ENCODE data around the gene SUCLG2.
A peak's percentile ranks its signal among the peaks of the same experiment; 100 is the strongest.

SUCLG2 gene

DNA sequence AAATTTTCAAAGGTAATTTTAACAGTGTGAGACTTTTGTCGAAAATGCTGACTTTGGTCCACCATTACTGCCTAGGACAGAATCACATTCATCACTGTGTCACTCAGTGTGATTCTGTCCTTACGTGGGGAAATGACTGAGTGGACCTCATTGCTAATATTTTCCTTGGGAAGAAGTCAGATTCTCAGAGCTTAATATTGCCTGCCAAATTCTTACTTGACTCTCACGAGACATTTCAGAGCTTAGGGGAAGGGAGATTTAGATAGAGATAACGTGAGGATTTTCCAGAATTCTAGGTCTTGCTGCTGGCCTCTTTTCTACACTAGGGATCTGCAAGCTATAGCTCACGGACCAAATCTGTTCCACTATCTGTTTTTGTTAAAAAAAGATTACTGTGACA lies 270.4 kb downstream of the SUCLG2 start:
- DNase-seq (ENCODE audit: low spot score) = no peak

DNA sequence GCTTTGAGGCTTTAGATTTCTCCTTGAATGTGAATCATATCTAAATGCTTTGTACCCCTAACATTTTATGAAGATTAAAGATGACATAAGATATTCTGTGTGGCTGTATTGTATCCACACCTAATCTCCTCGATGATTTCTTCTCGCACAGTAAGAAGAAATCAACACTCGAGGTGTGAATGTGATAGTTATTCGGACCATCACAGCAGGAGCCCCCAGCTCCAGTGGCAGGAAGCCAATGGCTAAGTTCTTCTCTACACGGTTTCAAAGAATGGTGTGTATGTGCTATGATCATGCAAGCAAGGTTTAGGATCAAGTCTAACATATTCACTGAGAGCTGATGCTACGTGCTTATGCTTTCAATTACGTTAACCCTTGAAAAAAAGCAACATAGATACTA lies 271.0 kb downstream of the SUCLG2 start:
- no peak for DNase-seq (ENCODE audit: low spot score)

DNA sequence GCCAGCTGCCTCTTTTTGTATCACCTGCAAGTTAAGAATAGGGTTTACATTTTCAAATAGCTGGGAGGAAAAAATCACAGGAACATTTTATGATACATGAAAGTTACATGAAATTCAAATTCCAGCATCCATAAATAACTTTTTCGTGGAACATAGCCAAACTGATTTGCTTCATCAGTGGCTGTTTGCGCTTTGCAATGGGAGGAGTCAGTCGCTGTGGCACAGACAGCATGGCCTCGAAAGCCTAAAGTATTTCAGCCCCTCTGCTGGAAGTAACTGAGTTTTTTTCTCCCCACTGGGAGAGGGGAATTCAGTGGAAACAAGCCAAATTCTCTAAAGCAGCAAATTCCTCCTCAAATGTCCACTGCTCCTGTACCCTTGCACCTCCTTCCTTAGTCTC lies 271.9 kb downstream of the SUCLG2 start:
- no peak for DNase-seq (ENCODE audit: low spot score)

DNA sequence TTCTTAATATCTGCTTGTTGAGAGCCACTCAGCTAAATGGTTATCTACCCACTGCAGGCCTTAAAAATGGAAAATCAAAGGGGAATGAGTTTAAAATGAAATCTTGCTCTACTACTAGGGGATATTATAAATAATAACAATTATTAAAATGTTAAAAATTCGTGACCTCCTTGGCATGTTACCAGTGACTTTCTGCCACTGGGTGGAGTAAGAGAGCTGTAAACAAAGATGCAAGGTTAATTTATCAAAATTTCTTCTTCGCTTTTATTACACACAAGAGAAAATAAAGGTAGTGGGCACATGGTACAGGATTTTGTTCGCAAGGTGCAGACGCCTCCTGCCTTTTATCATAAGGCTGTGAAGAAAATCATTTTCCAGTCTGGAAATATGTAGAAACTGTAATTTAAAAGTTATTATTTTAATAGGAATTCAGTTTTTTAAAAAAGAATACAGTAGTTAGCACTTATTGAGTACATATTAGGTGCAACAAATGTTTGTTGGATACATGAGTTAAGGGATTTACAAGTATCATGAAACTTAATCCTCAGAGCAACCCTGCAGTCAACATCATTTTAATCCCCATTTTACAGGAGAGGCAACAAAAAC lies 272.6 kb downstream of the SUCLG2 start:
- DNase-seq (ENCODE audit: low spot score) = no peak

DNA sequence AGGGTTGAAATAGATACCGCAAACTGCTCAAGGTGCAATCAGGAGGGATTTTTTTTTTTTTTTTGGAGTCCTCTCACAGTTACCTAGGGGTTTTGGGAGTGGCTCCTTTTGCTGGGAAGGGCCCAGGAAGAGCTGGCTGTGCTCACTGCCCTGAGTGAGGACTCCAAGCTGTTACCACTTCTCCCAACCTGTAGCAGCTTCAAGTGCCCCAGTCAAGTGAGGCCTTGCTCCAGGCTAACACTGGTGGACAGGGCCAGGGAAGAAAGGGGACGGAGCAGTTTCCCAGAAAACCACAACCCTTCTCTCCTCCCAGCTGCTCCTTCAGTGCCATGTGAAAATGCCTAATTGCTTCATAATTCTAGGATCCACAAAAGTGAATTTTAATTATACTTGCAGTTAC lies 274.3 kb downstream of the SUCLG2 start:
- DNase-seq (ENCODE audit: low spot score) = no peak

DNA sequence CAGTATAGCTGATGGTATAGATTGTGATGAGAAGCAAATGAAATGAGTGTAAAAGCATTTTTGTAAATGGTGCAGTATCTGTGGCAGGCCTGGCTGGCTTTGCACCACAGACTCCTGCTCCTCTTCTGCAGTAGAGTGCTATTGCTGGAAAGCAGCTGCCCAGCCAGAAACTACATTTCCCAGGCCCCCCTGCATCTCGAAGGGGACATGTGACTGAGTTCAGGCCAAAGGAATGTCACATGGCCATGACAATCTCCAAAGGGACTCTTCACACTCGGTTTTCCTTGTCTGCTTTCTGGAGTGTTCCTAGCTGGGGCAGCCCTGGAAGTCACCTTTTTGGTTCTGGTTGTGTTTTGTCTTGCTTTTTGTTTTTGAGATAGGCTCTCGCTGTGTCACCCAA lies 277.1 kb downstream of the SUCLG2 start:
- DNase-seq (ENCODE audit: low spot score) = no peak

DNA sequence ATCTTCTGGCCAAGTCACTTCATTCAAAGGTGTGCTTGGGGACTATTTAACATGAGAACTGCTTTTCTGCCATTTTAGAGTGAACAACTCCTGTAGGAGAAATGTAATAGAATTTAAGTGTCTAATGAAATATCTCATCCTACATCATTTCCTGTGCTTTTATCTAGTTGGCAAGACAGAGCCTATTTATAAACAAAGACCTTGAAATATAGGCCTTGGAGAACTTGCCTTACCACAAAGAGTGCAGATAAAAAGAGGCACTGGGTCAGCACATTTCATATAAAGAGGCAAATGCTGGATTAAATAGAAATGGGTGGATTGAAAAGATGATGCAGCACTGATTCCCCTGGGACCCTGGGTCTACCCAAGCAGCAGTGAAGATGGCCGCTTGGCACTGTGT lies 278.0 kb downstream of the SUCLG2 start:
- no peak for DNase-seq (ENCODE audit: low spot score)

DNA sequence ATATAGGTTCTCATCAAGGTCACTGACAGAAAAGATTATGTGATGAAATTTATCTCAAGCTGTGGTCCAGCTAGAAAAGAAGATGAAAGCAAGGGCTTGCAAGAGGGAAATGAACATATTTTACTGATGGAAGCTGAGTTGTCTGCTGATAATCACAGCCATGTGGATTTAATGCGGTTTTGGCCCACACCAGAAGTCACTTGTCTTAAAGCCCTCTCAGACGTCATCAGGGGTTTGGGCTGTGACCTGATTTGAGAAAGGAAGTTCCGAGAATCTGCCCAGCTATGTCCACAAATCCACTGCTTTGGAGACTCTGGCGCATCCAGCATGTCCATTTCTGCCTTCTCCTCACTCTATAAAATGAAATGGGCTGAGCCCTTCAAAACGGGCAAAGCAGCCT lies 278.4 kb downstream of the SUCLG2 start:
- DNase-seq (ENCODE audit: low spot score) = no peak

DNA sequence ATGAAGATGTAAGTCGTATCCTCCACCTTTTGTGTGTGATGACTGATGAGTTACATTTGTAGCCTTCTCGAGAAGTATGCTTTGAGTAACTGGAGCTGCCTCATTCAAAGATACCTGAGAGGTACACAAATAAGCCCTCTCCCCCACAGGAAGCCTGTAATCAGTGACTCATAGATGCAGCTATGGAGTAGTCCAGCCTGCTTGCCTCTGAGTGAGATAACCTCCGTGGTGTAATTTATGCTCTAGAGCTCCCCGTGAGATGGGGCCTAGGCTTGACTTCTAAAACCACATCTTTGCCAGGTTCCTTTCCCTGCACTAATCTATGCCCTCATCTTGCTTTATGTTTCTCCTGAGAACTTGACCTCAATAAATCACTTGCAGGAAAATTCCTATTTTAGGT lies 291.7 kb downstream of the SUCLG2 start:
- no peak for DNase-seq (ENCODE audit: low spot score)

DNA sequence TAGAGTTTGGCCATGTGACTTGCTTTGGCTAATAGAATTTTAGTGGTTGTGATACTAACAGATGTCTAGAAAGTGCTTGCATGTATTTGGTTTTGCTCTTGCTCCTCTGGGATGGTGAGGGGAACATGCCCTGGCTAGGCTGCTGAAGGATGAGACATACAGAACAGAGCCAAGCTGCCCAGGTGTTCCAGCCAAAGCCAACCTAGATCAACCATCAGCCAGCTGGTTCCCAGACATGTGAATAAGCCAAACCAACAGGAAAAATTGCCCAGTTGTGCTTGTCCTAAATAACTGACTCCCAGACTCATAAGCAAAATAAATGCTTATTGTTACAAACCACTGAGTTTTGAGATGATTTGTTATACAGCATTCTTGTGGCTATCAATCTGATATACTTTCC lies 292.6 kb downstream of the SUCLG2 start:
- DNase-seq (ENCODE audit: low spot score) = no peak

DNA sequence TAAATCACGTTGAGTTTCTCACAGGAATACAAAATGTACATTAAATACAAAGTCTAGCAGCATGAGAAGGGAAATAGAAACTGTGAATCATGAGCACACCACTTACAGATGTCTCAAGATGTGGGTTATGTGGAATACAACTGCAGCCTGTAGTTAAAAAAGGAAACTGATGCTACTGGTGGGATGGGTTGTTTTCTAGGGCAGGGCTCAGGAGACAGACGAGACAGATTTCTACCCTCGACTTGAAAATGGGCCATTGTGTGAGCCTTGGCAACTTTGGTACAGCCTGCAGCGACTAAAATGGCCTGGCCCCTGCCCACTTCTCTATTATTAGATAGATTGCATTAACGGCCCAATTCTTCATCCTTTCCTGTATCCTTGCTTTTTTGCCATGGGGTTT lies 293.1 kb downstream of the SUCLG2 start:
- no peak for DNase-seq (ENCODE audit: low spot score)

DNA sequence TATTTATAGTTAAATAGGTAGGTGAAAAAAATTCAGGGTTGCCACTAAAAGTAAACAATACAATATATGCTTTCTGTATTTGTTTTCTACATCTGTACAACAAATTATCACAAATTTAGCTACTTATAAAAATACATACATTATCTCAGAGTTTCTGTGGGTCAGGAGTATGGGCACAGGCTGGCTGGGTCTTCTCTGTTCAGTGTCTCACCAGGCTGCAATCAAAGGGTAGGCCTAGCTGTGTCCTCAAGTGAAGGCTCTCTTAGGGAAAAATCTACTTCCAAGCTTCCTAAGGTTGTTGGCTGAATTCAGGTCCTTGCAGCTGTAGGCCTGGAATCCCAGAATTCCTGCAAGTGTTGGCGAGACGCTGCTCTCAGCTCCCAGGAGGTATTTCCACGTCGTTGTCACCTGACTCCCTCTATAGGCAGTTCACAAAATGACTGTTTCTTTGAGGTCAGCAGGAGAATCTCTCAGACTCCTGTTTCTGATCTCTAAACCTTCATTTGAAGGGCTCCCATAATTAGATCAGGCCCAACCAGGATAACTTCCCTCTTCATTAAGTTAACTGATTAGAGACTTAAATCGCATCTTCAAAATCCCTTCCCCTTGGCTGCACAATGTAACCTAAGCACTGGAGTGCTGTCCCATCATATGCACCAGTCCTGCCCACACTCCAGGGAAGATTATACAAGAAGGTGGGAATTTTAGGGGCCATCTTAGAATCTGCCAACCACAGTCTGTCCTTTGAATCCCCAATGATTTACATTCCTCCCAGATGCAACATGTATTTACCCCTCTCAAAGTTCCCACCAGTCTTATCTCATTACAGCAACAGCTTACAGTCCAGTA lies 296.6 kb downstream of the SUCLG2 start:
- peak; percentile 44 for DNase-seq (ENCODE audit: low spot score)

DNA sequence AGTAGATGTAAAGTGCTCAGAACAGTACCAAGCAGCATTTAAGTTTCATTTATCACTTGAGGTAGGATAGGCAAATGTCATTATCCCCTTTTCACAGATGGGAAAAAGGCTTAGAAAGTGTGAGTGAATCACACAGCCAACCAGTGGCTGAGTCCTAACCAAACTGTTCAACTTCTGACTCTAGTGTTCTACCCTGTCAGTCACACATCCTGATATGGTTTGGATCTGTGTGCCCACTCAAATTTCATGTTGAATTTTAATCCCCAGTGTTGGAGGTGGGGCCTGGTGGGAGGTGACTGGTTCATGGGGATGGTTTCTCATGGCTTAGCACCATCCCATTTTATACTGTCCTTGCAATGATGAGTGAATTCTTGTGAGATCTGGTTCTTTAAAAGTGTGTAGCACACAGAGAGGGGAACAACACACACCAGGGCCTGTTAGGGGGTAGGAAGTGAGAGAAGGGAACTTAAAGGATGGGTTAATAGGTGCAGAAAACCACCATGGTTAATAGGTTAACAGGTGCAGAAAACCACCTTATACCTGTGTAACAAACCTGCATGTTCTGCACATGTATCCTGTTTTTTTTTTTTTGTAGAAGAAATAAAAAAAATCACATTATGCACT lies 304.7 kb downstream of the SUCLG2 start:
- no peak for DNase-seq (ENCODE audit: low spot score)

DNA sequence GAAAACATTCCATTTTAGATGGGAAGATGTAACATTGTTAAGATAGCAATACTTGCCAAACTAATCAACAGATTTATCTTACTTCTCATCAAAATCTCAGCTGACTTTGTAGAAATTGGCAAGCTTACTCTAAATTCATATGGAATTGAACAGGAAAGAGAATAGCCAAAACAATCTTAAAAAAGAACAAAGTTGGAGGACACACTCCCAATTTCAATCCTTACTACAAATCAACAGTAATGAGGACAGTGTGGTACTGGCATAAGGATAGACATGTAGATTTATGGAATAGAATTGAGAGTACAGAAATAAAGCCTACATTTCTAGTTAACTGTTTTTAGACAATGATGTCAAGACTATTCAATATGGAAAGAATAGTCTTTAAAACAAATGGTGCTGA lies 308.3 kb downstream of the SUCLG2 start:
- DNase-seq (ENCODE audit: low spot score) = no peak

DNA sequence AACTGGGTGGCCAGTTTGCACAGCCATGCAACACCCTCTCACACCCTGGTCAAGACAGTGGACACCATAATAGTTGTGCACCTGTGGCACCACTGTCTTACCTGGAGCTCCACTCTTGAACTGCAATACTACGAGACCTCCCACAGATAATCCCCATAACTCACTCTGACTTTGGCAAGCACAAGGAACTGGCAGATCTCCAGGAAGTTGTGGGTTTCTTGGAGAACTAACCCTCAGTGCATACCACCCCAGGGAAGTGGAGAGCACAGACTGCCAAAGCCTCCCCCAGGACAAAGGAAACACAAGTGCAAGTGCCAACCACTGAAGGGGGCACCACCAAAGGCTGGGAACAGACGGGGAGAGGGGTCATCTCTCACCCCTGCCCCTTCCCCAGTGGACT lies 318.6 kb downstream of the SUCLG2 start:
- DNase-seq (ENCODE audit: low spot score) = no peak

DNA sequence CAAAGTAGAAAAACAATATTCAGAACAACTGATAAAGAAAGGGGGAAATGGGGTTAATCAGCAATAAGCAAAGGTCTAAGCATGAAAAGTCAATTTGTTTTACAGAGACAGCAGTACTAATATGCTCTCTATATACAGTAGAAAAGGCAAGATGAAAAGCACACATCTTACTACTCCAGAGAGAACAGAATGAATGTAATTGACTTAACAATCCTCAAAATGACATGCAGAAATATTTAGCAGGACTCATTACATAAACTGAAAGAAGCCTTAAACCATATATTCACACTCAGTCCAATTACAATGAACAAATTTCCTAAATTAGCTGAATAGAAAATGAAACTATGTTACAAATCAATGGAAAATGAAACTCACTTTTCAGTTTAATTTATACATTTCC lies 319.8 kb downstream of the SUCLG2 start:
- DNase-seq (ENCODE audit: low spot score) = no peak

DNA sequence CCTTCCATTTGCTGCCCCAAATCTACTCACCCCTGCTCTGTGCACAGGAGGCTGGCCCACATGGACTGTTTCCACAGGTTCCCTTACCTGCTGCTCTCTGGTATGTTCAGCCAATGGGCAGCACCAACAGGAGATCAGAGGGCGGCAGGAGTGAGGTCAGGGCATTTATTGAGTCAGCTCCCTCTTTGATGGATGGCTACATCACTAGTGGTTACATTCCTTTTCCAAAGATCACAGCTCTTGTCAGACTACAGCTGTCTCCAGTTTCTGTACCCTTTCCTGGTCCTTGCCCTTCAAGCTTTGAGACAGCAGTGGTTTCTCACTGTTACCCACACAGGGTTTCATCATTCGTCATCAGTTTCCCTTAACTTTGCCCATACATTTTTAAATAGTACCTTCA lies 325.1 kb downstream of the SUCLG2 start:
- DNase-seq (ENCODE audit: low spot score) = no peak

DNA sequence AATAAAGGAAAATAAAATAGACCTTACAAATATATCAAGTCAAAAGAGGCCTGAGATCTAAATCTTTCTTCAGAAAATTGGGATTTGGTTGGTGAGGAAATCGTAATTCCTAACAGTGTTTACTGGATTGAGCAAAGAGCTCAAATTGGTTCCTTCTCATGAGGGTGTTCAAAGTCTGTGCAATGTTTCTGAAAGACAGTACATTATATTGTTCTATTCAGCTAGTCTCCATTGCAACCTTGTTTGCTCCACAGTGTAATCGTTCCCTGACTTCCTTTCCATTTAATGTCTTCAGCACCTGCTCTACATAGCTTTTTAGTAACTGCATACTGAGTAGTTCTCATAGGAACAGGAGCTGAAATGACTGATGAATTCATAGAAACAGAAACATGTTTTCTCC lies 326.8 kb downstream of the SUCLG2 start:
- DNase-seq (ENCODE audit: low spot score) = no peak

DNA sequence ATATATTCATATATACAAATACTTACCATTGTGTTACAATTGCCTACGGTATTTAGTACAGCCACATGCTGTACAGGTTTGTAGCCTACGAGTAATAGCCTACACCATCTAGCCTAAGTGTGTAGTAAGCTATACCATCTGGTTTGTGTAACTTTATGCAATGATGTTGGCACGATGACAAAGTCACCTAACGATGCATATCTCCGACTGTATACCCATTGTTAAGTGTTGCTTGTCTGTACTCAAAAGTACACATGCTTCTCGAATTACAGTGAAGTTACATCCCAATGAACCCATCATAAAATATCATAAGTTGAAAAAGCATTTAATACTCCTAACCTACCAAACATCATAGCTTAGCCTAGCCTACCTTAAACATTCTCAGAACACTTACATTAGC lies 329.2 kb downstream of the SUCLG2 start:
- no peak for DNase-seq (ENCODE audit: low spot score)
